Aorta (tissue), 5 donors: ENCODE results near the gene KIAA0319L. TPM values are rescaled to one million over a fixed set of nuclear protein-coding genes. Genes with fewer than 3 reads are reported as not detected.
"Not testable (repeated sequence)": the region's sequence is repeated elsewhere in the genome, so short reads cannot be mapped to it uniquely, and the experiment has no call there.

Experiments used
- ATAC-seq: fragments of 200-7000 bp; cut with Tn5 transposase; one replicate; pipeline ENCODE4 v1.9.1; 2022; ENCODE audit warnings: moderate library complexity; ENCODE audit not compliant: low FRiP score
- DNase-seq, 2 donors: peaks; one replicate each; pipeline ENCODE4 v3.0.0-alpha.2; 2020
- H3K27ac ChIP-seq, 2 donors: one replicate each; pipeline ENCODE4 v1.5.1; 2013; ENCODE audit warnings: low read length in 2 of 2, mild to moderate bottlenecking in 2 of 2, moderate library complexity in 2 of 2, control low read depth in 1 of 2, inconsistent platforms in 1 of 2, low read depth in 1 of 2
- H3K27me3 ChIP-seq, 2 donors: one replicate each; pipeline ENCODE4 v1.6.1; 2013; ENCODE audit warnings: control low read depth in 1 of 2, low read length in 1 of 2, mild to moderate bottlenecking in 1 of 2, moderate library complexity in 1 of 2; ENCODE audit not compliant: insufficient read depth in 2 of 2, control insufficient read depth in 1 of 2
- H3K36me3 ChIP-seq, 2 donors: one replicate each; pipeline ENCODE4 v1.6.1; 2013; ENCODE audit warnings: control low read depth in 1 of 2, low read length in 1 of 2, mild to moderate bottlenecking in 1 of 2; ENCODE audit not compliant: insufficient read depth in 2 of 2, control insufficient read depth in 1 of 2
- H3K4me1 ChIP-seq, 2 donors: one replicate each; pipeline ENCODE4 v1.6.1; 2013; ENCODE audit warnings: low read length in 2 of 2, control low read depth in 1 of 2, mild to moderate bottlenecking in 1 of 2, moderate library complexity in 1 of 2; ENCODE audit not compliant: insufficient read depth in 2 of 2, control insufficient read depth in 1 of 2
- H3K4me3 ChIP-seq, 2 donors: one replicate each; pipeline ENCODE4 v1.5.1; 2013; ENCODE audit warnings: low read length in 2 of 2, control low read depth in 1 of 2, mild to moderate bottlenecking in 1 of 2
- H3K9me3 ChIP-seq: one replicate; pipeline ENCODE4 v1.6.1; 2013; ENCODE audit warnings: mild to moderate bottlenecking, low read length; ENCODE audit not compliant: control insufficient read depth
- WGBS, 2 donors: extraction: QIAGEN DNeasy Blood & Tissue Kit; methylation state at CpG; one replicate each; pipeline ENCODE4 v1.1.7; 2013; 5-methylcytosine and 5-hydroxymethylcytosine counted together
- intact Hi-C, 2 donors: fragments of 100-400 bp; cut with DNase I; formaldehyde crosslinking; loops; one replicate each; pipeline versions ENCODE4 v1.14.2 to v1.15.0; 2022
- polyA plus RNA-seq, 2 donors: library from polyadenylated mRNA; stranded (reverse); fragments of 200-250 nt; gene quantifications; one replicate each; pipeline ENCODE4 v1.2.3, GENCODE V29; 2013
- total RNA-seq, 2 donors: library from RNA; stranded (reverse); fragmentation: NEBNext Ultra II Directional; extraction: Animal tissue kit (Norgen Biotek cat#: 25700); gene quantifications; one replicate each; pipeline ENCODE4 v1.2.1, GENCODE V29; 2021
- donor health status: healthy with polysubstance abuse.
- donor health status: Bipolar disorder and iron deficiency.
- donor health status: DM: no; HTN: no; CAD: no.
- donor health status: DM: no; HTN: no; CAD: no.
- donor health status: DM: yes; HTN: yes; CAD: no.

Gene KIAA0319L
- total and polyA plus RNA-seq, 4 donors: 8.3 to 58.6 (median 37.6) TPM

GRCh38 chr1:35463749-35464148 is 93.5 kb downstream of the KIAA0319L start:
- H3K27ac ChIP-seq, ATAC-seq, H3K4me1 ChIP-seq, H3K9me3 ChIP-seq, H3K36me3 ChIP-seq, intact Hi-C loops, DNase-seq, H3K27me3 ChIP-seq, H3K4me3 ChIP-seq: not testable (repeated sequence)
- 89 to 93% methylated on average over 2 of the region's 2 CpGs for WGBS, 2 donors

- intact Hi-C loops: no loop called here
- Histone ChIP-seq H3K36me3 (peaks cover 2 to 9% of the 10 kb centered on the region in 2 donors), H3K9me3 (no peaks in the 10 kb centered on the region), H3K27me3 (no peaks in the 10 kb centered on the region), H3K27ac (no peak overlapping the region), H3K4me3 (no peak overlapping the region), H3K4me1 (no peaks in the 10 kb centered on the region)
- ATAC-seq (no peak), DNase-seq (no peak)
- 77 to 85% methylated on average over 2 of the region's 2 CpGs for WGBS, 2 donors
Measured at GRCh38 chr1:35463232-35463631, 94.0 kb downstream of the KIAA0319L start.

- Histone ChIP-seq H3K4me1 (no peaks in the 10 kb centered on the region), H3K4me3 (no peak overlapping the region), H3K27me3 (no peaks in the 10 kb centered on the region), H3K9me3 (no peaks in the 10 kb centered on the region), H3K27ac (no peak overlapping the region), H3K36me3 (peaks cover 2 to 9% of the 10 kb centered on the region in 2 donors)
- DNase-seq (no peak), ATAC-seq (no peak)
- intact Hi-C loops: no loop called here
- WGBS, 2 donors: 91 to 95% methylated on average over 5 of the region's 5 CpGs
Measured at GRCh38 chr1:35461966-35462651, 95.1 kb downstream of the KIAA0319L start.

- H3K27me3 ChIP-seq: no peaks in the 10 kb centered on the region
- WGBS, 2 donors: 87 to 89% methylated on average over 2 of the region's 2 CpGs
- H3K36me3 ChIP-seq: peaks cover 2 to 7% of the 10 kb centered on the region in 2 donors
- no peak overlapping the region for H3K27ac ChIP-seq
- H3K4me1 ChIP-seq: no peaks in the 10 kb centered on the region
- DNase-seq (no peak), ATAC-seq (no peak)
- H3K4me3 ChIP-seq: no peak overlapping the region
- intact Hi-C loops: no loop called here
- no peaks in the 10 kb centered on the region for H3K9me3 ChIP-seq
Measured at GRCh38 chr1:35460796-35461195, 96.4 kb downstream of the KIAA0319L start.

GRCh38 chr1:35454616-35455015 is 102.6 kb downstream of the KIAA0319L start:
- intact Hi-C loops: loop anchor here (5.0 kb wide), 2 partner anchors 273 to 318 kb away; no protein-coding TSS in a partner anchor
- Histone ChIP-seq H3K4me3 (no peak overlapping the region), H3K27me3 (no peaks in the 10 kb centered on the region), H3K36me3 (no peaks in the 10 kb centered on the region), H3K9me3 (no peaks in the 10 kb centered on the region), H3K4me1 (no peaks in the 10 kb centered on the region), H3K27ac (no peak overlapping the region)
- DNase-seq: no peak
- peak; percentile 45 for ATAC-seq
- WGBS, 2 donors: 45 to 48% methylated on average over 1 of the region's 1 CpG

GRCh38 chr1:35454176-35454575 is 103.0 kb downstream of the KIAA0319L start:
- Histone ChIP-seq H3K4me1 (no peaks in the 10 kb centered on the region), H3K4me3 (no peak overlapping the region), H3K27ac (peak overlapping the region in 1 of 2 donors; percentile 12), H3K27me3 (no peaks in the 10 kb centered on the region), H3K36me3 (no peaks in the 10 kb centered on the region), H3K9me3 (no peaks in the 10 kb centered on the region)
- ATAC-seq (no peak), DNase-seq (no peak)
- WGBS, 2 donors: 89 to 95% methylated on average over 4 of the region's 4 CpGs
- intact Hi-C loops: loop anchor here (5.0 kb wide), 2 partner anchors 273 to 318 kb away; no protein-coding TSS in a partner anchor

- H3K27me3 ChIP-seq: no peaks in the 10 kb centered on the region
- intact Hi-C loops: loop anchor here (5.0 kb wide), 2 partner anchors 274 to 319 kb away; no protein-coding TSS in a partner anchor
- no peak overlapping the region for H3K27ac ChIP-seq
- no peak for ATAC-seq
- H3K4me3 ChIP-seq: no peak overlapping the region
- H3K9me3 ChIP-seq: no peaks in the 10 kb centered on the region
- DNase-seq: no peak
- H3K4me1 ChIP-seq: no peaks in the 10 kb centered on the region
- H3K36me3 ChIP-seq: peaks cover 0 to 4% of the 10 kb centered on the region in 2 donors
- WGBS, 2 donors: 97 to 98% methylated on average over 2 of the region's 2 CpGs
Measured at GRCh38 chr1:35453031-35453430, 104.2 kb downstream of the KIAA0319L start.

- intact Hi-C loops: loop anchor here (5.0 kb wide), 2 partner anchors 275 to 320 kb away; no protein-coding TSS in a partner anchor
- Histone ChIP-seq H3K27ac (no peak overlapping the region), H3K27me3 (no peaks in the 10 kb centered on the region), H3K4me3 (no peak overlapping the region), H3K36me3 (peaks cover 0 to 5% of the 10 kb centered on the region in 2 donors), H3K4me1 (no peaks in the 10 kb centered on the region), H3K9me3 (no peaks in the 10 kb centered on the region)
- DNase-seq (peak in 1 of 2 donors; percentile 68), ATAC-seq (peak; percentile 15)
- WGBS, 2 donors: 0 to 3% methylated on average over 1 of the region's 1 CpG
Measured at GRCh38 chr1:35452106-35452774, 105.0 kb downstream of the KIAA0319L start.
